Astrocyte of the spinal cord (primary cell): ENCODE measurements around the gene CDK8.

ENCODE experiments used
- DNase-seq: peaks from one replicate; pipeline ENCODE4 v3.0.0; 2011; ENCODE audit warnings: low read depth, low spot score
- H3K4me3 ChIP-seq: 2 replicates; pipeline ENCODE4 v1.5.1; 2011; ENCODE audit warnings: low read depth, mild to moderate bottlenecking, low read length, moderate library complexity
- in situ Hi-C: cut with HindIII; loops from 2 replicates; pipeline ENCODE4 v1.10.0; 2017; ENCODE audit warnings: low sequenced_read_pairs
- TF ChIP-seq, protein P1 (sequence below): IDR thresholded peaks from 2 replicates; pipeline ENCODE4 v1.5.1; 2012; ENCODE audit warnings: low read depth, mild to moderate bottlenecking, low read length, inconsistent platforms

Gene CDK8

DNA sequence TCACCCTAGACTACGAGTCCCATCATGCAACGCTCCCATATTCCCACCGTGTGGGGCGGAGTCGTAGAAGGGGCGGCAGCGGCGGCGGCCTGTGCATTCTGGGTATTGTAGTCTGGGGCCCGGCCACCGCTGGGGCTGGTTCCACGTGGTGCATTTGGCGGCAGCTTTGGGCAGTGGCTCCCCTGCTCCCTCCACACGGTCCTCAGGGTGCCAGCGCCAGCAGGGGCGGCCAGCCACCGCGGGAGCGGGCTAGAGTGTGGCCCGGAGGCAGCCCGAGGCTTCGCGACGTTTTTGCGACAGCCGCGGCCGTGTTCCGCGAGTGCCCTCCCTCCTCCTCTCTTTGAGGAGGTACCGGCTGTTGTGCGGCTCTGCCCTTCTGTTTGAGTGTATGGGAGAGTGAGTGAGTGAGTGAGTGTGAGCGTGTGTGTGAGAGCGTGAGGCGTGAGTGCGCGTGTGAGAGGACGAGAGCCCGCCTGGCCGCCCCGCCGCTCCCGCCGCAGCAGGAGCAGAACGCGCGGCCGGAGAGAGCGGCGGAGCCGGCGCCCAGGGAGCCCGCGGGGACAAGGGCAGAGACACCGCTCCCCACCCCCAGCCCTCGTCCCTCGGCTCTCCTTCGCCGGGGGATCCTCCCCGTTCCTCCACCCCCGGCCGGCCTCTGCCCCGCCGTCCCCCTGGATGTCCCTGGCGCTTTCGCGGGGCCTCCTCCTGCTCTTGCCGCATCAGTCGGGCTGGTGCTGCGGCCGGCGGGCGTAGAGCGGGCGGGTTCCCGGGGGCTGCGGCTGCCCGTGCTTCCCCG, at the start of gene CDK8:
CDK8 (plus strand) TSS at position 343 of the 796 bp plus-strand sequence. CDS start 513 bp downstream, outside the sequence.
- DNase-seq, result peak; percentile 94
- TF ChIP-seq, protein P1, sequence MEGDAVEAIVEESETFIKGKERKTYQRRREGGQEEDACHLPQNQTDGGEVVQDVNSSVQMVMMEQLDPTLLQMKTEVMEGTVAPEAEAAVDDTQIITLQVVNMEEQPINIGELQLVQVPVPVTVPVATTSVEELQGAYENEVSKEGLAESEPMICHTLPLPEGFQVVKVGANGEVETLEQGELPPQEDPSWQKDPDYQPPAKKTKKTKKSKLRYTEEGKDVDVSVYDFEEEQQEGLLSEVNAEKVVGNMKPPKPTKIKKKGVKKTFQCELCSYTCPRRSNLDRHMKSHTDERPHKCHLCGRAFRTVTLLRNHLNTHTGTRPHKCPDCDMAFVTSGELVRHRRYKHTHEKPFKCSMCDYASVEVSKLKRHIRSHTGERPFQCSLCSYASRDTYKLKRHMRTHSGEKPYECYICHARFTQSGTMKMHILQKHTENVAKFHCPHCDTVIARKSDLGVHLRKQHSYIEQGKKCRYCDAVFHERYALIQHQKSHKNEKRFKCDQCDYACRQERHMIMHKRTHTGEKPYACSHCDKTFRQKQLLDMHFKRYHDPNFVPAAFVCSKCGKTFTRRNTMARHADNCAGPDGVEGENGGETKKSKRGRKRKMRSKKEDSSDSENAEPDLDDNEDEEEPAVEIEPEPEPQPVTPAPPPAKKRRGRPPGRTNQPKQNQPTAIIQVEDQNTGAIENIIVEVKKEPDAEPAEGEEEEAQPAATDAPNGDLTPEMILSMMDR, result no peak
- H3K4me3 ChIP-seq, result peak within 1 kb of the TSS; percentile 73
- in situ Hi-C loops, result no loop called here

DNA sequence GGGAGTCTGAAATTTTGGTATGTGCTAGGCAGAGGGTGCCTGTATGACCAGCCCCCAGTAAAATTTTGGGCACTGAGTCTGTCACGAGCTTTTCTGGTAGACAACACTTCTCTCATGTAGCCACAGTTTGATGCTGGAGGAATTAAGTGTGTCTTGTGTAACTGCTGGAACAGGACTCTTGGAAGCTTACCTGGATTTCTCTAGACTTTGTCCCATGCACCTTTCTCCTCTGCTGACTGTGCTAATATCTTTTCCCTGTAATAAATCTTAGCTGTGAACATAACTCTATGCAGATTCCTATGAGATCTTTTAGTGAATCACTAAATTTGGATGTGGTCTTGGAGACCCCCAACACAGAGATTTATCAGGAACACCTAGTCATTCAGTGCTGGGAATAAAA, 45.6 kb upstream of the CDK8 start:
- TF ChIP-seq, protein P1, result no peak
- no peak for DNase-seq
- in situ Hi-C loops, result no loop called here
- H3K4me3 ChIP-seq, result no peak overlapping the region

DNA sequence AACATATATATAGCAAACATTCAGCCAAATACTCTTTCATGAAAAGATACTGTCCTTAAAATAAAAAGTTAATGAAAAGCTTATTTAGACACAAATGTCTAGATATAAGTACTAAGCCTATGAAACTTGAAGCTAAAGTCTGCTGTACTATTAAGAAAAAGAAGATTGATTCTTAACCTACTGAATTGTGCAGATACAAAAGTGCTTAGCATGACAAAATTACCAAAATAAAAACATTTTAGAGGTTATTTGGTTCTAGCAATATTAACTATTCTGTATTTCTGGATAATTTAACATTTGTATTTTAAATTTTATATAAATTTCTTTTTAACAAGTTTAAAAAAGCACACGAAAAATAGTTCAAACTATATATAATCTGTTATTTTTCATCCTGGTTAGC, 40.6 kb upstream of the CDK8 start:
- no peak for DNase-seq
- no peak overlapping the region for H3K4me3 ChIP-seq
- in situ Hi-C loops, result no loop called here
- TF ChIP-seq, protein P1, result no peak

DNA sequence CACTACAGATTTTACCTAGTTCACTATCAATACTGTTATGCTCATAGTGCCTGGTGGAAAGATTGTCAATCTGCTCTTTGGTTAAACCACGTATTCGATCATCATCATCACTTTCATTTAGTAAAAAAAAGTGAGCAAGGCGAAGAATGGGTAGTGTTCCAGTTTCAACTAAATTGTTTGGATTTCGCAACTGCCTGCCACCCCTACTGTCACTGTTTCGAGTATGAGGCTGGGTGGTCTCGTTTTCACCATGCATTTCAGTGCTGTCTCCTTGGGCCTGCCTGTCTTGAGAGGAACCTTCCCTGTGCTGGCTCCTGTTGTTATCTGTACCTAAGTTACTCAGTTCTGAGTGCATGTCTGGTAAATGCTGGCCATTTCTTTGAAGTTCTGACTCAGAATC, 39.9 kb upstream of the CDK8 start:
- in situ Hi-C loops, result no loop called here
- TF ChIP-seq, protein P1, result no peak
- no peak overlapping the region for H3K4me3 ChIP-seq
- no peak for DNase-seq

DNA sequence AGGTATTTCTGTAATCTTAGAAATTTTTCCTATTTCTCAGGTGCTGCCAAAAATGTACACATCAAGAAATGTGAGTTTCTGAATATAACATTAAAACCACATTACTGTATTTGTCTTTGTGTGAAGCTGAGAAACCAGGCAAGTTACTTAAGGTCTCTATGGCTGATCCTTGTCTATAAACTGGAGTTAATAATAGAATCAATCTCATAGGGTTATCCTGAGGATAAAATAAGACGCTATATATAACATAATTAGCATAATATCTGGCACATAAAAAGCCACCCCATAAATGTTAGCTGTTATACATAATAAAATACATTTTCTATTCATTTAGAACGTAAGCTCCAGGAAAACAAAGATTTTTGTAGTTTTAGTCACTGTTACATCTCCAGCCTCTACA, 37.9 kb upstream of the CDK8 start:
- H3K4me3 ChIP-seq, result no peak overlapping the region
- in situ Hi-C loops, result no loop called here
- TF ChIP-seq, protein P1, result no peak
- no peak for DNase-seq

DNA sequence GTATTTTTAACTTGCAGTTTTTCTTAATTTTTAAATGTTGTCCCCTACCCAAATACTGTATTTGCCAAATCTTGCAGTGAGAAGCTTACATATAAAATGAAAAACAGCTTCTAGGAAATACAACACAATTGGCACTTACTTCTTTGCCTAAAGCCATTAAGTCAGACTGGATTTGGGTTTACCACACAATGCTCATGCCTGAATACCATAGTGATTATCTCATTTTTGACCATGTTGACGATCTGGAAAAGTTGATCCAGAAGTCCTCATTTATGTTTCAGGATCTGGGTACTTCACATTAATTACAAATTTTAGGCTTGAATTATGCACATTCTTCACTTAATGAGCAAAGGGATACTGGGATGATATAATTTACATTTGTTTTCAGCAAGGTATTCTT, 34.2 kb upstream of the CDK8 start:
- peak; percentile 29 for DNase-seq
- in situ Hi-C loops, result no loop called here
- TF ChIP-seq, protein P1, result no peak
- H3K4me3 ChIP-seq, result no peak overlapping the region
